K562 (cell line): Measurements from ENCODE around the gene CEP350. TPM values are rescaled to one million over a fixed set of nuclear protein-coding genes. Genes with fewer than 3 reads are reported as not detected.
A peak's percentile ranks its signal among the peaks of the same experiment; 100 is the strongest.

Experiments used
- BHLHE40 ChIP-seq: IDR thresholded peaks from 2 replicates; pipeline ENCODE4 v1.6.1; 2011; ENCODE audit warnings: low read length, improper control_type of control experiment
- DMBX1 ChIP-seq: fragments of 250-450 bp; sonication (Bioruptor Pico); IDR thresholded peaks from 2 replicates; pipeline ENCODE4 v1.8.0; 2022; ENCODE audit warnings: inconsistent platforms, mild to moderate bottlenecking, moderate library complexity, borderline replicate concordance
- FOXJ2 ChIP-seq: fragments of 200-800 bp; sonication (Bioruptor generic); IDR thresholded peaks from 2 replicates; pipeline ENCODE4 v1.6.1; 2016; ENCODE audit warnings: missing genetic modification characterization, missing compliant biosample characterization
- HCFC1 ChIP-seq: IDR thresholded peaks from 2 replicates; pipeline ENCODE4 v1.6.1; 2012; ENCODE audit warnings: low read depth, low read length, improper control_type of control experiment
- HEY1 ChIP-seq: fragments of 250-450 bp; sonication (Bioruptor Pico); IDR thresholded peaks from 2 replicates; pipeline ENCODE4 v1.5.0; 2020; ENCODE audit warnings: mild to moderate bottlenecking, moderate library complexity, borderline replicate concordance
- HNRNPK ChIP-seq: fragments of 200-400 bp; formaldehyde crosslinking; IDR thresholded peaks from one replicate; pipeline ENCODE4 v1.6.1; 2018; ENCODE audit warnings: mild to moderate bottlenecking, low read depth, low read length; ENCODE audit not compliant: poor library complexity, severe bottlenecking
- HNRNPUL1 ChIP-seq: fragments of 200-400 bp; formaldehyde crosslinking; IDR thresholded peaks from 2 replicates; pipeline ENCODE4 v1.6.1; 2017; ENCODE audit warnings: low read length
- NELFE ChIP-seq: IDR thresholded peaks from 2 replicates; pipeline ENCODE4 v1.6.1; 2011; ENCODE audit warnings: mild to moderate bottlenecking; ENCODE audit not compliant: insufficient read depth, insufficient read length
- NFXL1 ChIP-seq: fragments of 450-650 bp; formaldehyde crosslinking; IDR thresholded peaks from 2 replicates; pipeline ENCODE4 v1.4.0; 2021; ENCODE audit warnings: mild to moderate bottlenecking
- POU5F1 ChIP-seq: fragments of 150-350 bp; IDR thresholded peaks from 2 replicates; pipeline ENCODE4 v1.6.1; 2014; ENCODE audit warnings: borderline replicate concordance, low read length, low read depth, mild to moderate bottlenecking; ENCODE audit not compliant: partially characterized antibody
- PTBP1 ChIP-seq: fragments of 200-400 bp; formaldehyde crosslinking; IDR thresholded peaks from 2 replicates; pipeline ENCODE4 v1.6.1; 2017; ENCODE audit warnings: low read depth, low read length
- TAF7 ChIP-seq: fragments of 450-650 bp; IDR thresholded peaks from 2 replicates; pipeline ENCODE4 v1.6.1; 2016; ENCODE audit warnings: missing genetic modification characterization, missing compliant biosample characterization
- THRAP3 ChIP-seq: fragments of 450-650 bp; IDR thresholded peaks from 2 replicates; pipeline ENCODE4 v1.6.1; 2016; ENCODE audit warnings: mild to moderate bottlenecking, inconsistent platforms, borderline replicate concordance
- XRCC5 ChIP-seq: fragments of 200-400 bp; formaldehyde crosslinking; IDR thresholded peaks from 2 replicates; pipeline ENCODE4 v1.6.1; 2017; ENCODE audit warnings: low read depth, mild to moderate bottlenecking, low read length
- YBX1 ChIP-seq: fragments of 450-650 bp; IDR thresholded peaks from 2 replicates; pipeline ENCODE4 v1.7.1; 2016; ENCODE audit warnings: mild to moderate bottlenecking
- ZNF311 ChIP-seq: fragments of 250-450 bp; sonication (Bioruptor Pico); IDR thresholded peaks from 2 replicates; pipeline ENCODE4 v1.4.0; 2020; ENCODE audit warnings: mild to moderate bottlenecking, moderate library complexity
- ZNF347 ChIP-seq: fragments of 450-650 bp; formaldehyde crosslinking; IDR thresholded peaks from 2 replicates; pipeline ENCODE4 v1.4.0; 2020; ENCODE audit warnings: low read depth, mild to moderate bottlenecking, moderate library complexity
- polyA plus RNA-seq, 8 experiments: library from polyadenylated mRNA; depleted of rRNA in 4 of 8; stranded (reverse) in 5 of 8; unstranded in 3 of 8; fragments of >200 nt; fragmentation: Nextera tagmentation in 2 of 8; fragmentation: Illumina TruSeq in 1 of 8; extraction: Ambion mirVana in 2 of 8; extraction: Trizol in 1 of 8; gene quantifications; 2 replicates each; pipeline versions ENCODE4 v1.2.1 to v1.2.3, GENCODE V29; 2011 to 2014; ENCODE audit warnings: inconsistent platforms in 1 of 8, missing spikeins in 1 of 8
- total RNA-seq, 7 experiments: library from RNA; depleted of rRNA in 6 of 7; stranded (reverse); fragments of >200 nt in 6 of 7; fragmentation: Illumina TruSeq in 2 of 7; extraction: Trizol in 2 of 7; gene quantifications; 2 replicates each; pipeline versions ENCODE4 v1.2.1 to v1.2.3, GENCODE V29; 2011 to 2021; ENCODE audit warnings: low replicate concordance in 1 of 7
- TF ChIP-seq, protein P1 (sequence below): sonication (generic); formaldehyde crosslinking; IDR thresholded peaks from 2 replicates; pipeline ENCODE4 v1.8.0; 2023; ENCODE audit warnings: mild to moderate bottlenecking, missing genetic modification reagents
- TF ChIP-seq, protein P2 (sequence below): IDR thresholded peaks from 2 replicates; pipeline ENCODE4 v1.6.1; 2012; ENCODE audit warnings: low read depth, low read length, improper control_type of control experiment, borderline replicate concordance
- TF ChIP-seq, protein P3 (sequence below): fragments of 450-650 bp; IDR thresholded peaks from 2 replicates; pipeline ENCODE4 v1.6.1; 2017; ENCODE audit warnings: antibody characterized with exemption, mild to moderate bottlenecking

The CEP350 gene
- total and polyA plus RNA-seq, 9 of the 15 experiments (the other 6 are each of a cell fraction or from before 2014, with no cell fraction given): 8.3 to 64.3 (median 28.0) TPM

GRCh38 chr1:180057883-180058396 lies 103.3 kb downstream of the CEP350 start (continued):
- TF ChIP-seq, protein P1, sequence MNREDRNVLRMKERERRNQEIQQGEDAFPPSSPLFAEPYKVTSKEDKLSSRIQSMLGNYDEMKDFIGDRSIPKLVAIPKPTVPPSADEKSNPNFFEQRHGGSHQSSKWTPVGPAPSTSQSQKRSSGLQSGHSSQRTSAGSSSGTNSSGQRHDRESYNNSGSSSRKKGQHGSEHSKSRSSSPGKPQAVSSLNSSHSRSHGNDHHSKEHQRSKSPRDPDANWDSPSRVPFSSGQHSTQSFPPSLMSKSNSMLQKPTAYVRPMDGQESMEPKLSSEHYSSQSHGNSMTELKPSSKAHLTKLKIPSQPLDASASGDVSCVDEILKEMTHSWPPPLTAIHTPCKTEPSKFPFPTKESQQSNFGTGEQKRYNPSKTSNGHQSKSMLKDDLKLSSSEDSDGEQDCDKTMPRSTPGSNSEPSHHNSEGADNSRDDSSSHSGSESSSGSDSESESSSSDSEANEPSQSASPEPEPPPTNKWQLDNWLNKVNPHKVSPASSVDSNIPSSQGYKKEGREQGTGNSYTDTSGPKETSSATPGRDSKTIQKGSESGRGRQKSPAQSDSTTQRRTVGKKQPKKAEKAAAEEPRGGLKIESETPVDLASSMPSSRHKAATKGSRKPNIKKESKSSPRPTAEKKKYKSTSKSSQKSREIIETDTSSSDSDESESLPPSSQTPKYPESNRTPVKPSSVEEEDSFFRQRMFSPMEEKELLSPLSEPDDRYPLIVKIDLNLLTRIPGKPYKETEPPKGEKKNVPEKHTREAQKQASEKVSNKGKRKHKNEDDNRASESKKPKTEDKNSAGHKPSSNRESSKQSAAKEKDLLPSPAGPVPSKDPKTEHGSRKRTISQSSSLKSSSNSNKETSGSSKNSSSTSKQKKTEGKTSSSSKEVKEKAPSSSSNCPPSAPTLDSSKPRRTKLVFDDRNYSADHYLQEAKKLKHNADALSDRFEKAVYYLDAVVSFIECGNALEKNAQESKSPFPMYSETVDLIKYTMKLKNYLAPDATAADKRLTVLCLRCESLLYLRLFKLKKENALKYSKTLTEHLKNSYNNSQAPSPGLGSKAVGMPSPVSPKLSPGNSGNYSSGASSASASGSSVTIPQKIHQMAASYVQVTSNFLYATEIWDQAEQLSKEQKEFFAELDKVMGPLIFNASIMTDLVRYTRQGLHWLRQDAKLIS (CRISPR knock-in tag): no peak
- TF ChIP-seq BHLHE40: no peak
- TF ChIP-seq XRCC5: no peak
- no peak for TF ChIP-seq PTBP1
- TF ChIP-seq, protein P2, sequence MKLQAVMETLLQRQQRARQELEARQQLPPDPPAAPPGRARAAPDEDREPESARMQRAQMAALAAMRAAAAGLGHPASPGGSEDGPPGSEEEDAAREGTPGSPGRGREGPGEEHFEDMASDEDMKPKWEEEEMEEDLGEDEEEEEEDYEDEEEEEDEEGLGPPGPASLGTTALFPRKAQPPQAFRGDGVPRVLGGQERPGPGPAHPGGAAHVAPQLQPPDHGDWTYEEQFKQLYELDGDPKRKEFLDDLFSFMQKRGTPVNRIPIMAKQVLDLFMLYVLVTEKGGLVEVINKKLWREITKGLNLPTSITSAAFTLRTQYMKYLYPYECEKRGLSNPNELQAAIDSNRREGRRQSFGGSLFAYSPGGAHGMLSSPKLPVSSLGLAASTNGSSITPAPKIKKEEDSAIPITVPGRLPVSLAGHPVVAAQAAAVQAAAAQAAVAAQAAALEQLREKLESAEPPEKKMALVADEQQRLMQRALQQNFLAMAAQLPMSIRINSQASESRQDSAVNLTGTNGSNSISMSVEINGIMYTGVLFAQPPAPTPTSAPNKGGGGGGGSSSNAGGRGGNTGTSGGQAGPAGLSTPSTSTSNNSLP: no peak; the same call in 1 of the 2 replicates
- no peak for TF ChIP-seq NFXL1 (CRISPR knock-in tag)
- no peak for TF ChIP-seq YBX1
- no peak for TF ChIP-seq HNRNPUL1
- no peak; the same call in 1 of the 2 replicates for TF ChIP-seq FOXJ2 (tag)
- TF ChIP-seq THRAP3: no peak
- TF ChIP-seq, protein P3, sequence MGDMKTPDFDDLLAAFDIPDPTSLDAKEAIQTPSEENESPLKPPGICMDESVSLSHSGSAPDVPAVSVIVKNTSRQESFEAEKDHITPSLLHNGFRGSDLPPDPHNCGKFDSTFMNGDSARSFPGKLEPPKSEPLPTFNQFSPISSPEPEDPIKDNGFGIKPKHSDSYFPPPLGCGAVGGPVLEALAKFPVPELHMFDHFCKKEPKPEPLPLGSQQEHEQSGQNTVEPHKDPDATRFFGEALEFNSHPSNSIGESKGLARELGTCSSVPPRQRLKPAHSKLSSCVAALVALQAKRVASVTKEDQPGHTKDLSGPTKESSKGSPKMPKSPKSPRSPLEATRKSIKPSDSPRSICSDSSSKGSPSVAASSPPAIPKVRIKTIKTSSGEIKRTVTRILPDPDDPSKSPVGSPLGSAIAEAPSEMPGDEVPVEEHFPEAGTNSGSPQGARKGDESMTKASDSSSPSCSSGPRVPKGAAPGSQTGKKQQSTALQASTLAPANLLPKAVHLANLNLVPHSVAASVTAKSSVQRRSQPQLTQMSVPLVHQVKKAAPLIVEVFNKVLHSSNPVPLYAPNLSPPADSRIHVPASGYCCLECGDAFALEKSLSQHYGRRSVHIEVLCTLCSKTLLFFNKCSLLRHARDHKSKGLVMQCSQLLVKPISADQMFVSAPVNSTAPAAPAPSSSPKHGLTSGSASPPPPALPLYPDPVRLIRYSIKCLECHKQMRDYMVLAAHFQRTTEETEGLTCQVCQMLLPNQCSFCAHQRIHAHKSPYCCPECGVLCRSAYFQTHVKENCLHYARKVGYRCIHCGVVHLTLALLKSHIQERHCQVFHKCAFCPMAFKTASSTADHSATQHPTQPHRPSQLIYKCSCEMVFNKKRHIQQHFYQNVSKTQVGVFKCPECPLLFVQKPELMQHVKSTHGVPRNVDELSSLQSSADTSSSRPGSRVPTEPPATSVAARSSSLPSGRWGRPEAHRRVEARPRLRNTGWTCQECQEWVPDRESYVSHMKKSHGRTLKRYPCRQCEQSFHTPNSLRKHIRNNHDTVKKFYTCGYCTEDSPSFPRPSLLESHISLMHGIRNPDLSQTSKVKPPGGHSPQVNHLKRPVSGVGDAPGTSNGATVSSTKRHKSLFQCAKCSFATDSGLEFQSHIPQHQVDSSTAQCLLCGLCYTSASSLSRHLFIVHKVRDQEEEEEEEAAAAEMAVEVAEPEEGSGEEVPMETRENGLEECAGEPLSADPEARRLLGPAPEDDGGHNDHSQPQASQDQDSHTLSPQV: peak; percentile 95
- no peak for TF ChIP-seq HCFC1
- no peak for TF ChIP-seq ZNF347 (CRISPR knock-in tag)
- no peak for TF ChIP-seq HEY1 (CRISPR knock-in tag)
- no peak for TF ChIP-seq ZNF311
- TF ChIP-seq DMBX1: peak; percentile 67
- no peak for TF ChIP-seq HNRNPK
- TF ChIP-seq POU5F1: no peak
- no peak for TF ChIP-seq TAF7 (tag)
- TF ChIP-seq NELFE: no peak
